IMR-90 (cell line): Measurements from ENCODE around the gene IP6K1. TPM values are rescaled to one million over a fixed set of nuclear protein-coding genes. Genes with fewer than 3 reads are reported as not detected.

ENCODE experiments used
- ATAC-seq: fragments of 200-7000 bp; cut with Tn5 transposase; 2 replicates; pipeline ENCODE4 v1.9.1; 2020; ENCODE audit warnings: low read depth, mild to moderate bottlenecking, moderate library complexity
- BruUV-seq: library from RNA; stranded (reverse); fragments of 400-500 nt; replicated peaks from 2 replicates; lab custom pipeline; 2021; lab: Mats Ljungman, UMichigan
- CTCF ChIA-PET: fragments of 300-600 bp; formaldehyde crosslinking; extraction: SDS; loops from one replicate; lab custom pipeline; 2021; ENCODE audit warnings: antibody characterized with exemption; lab: Yijun Ruan, JAX
- POLR2A ChIA-PET: fragments of 300-600 bp; sonication (Branson Sonifier 250); formaldehyde crosslinking; loops from one replicate; lab custom pipeline; 2022; ENCODE audit warnings: antibody characterized with exemption; ENCODE audit not compliant: unreplicated experiment; lab: Charles Lee
- DNase-seq: peaks from one replicate; pipeline ENCODE4 v3.0.0; 2013
- H2AFZ ChIP-seq: replicated peaks from 2 replicates; pipeline ENCODE3; 2013; ENCODE audit warnings: low read length, mild to moderate bottlenecking; ENCODE audit not compliant: poor library complexity
- H2AK5ac ChIP-seq: 2 replicates; pipeline ENCODE4 v1.6.1; 2013; ENCODE audit warnings: low read depth, low read length, inconsistent platforms
- H2AK9ac ChIP-seq: replicated peaks from 2 replicates; pipeline ENCODE3; 2013; ENCODE audit warnings: mild to moderate bottlenecking, low read depth, low read length, moderate library complexity; ENCODE audit not compliant: poor library complexity
- H2BK120ac ChIP-seq: 2 replicates; pipeline ENCODE4 v1.6.1; 2013; ENCODE audit warnings: low read depth, low read length, inconsistent platforms
- H2BK15ac ChIP-seq: 3 replicates; pipeline ENCODE4 v1.6.1; 2013; ENCODE audit warnings: low read depth, low read length, inconsistent platforms
- H2BK20ac ChIP-seq: 2 replicates; pipeline ENCODE4 v1.6.1; 2013; ENCODE audit warnings: low read depth, mild to moderate bottlenecking, inconsistent platforms, low read length, moderate library complexity
- H2BK5ac ChIP-seq: 2 replicates; pipeline ENCODE4 v1.6.1; 2013; ENCODE audit warnings: mild to moderate bottlenecking, low read depth, low read length, inconsistent platforms; ENCODE audit not compliant: poor library complexity, severe bottlenecking
- H3K14ac ChIP-seq: replicated peaks from 2 replicates; pipeline ENCODE4 v1.6.1; 2013; ENCODE audit warnings: low read depth, low read length, inconsistent platforms
- H3K18ac ChIP-seq: 2 replicates; pipeline ENCODE4 v1.6.1; 2013; ENCODE audit warnings: low read depth, low read length, control low read depth
- H3K23ac ChIP-seq: 2 replicates; pipeline ENCODE4 v1.6.1; 2013; ENCODE audit warnings: low read depth, low read length, inconsistent platforms
- H3K27ac ChIP-seq: 2 replicates; pipeline ENCODE4 v1.5.1; 2013; ENCODE audit warnings: mild to moderate bottlenecking, control low read depth, low read length; ENCODE audit not compliant: insufficient read depth
- H3K27me3 ChIP-seq: 2 replicates; pipeline ENCODE4 v1.6.1; 2013; ENCODE audit warnings: low read length; ENCODE audit not compliant: control insufficient read depth, insufficient read depth
- H3K36me3 ChIP-seq: 2 replicates; pipeline ENCODE4 v1.6.1; 2013; ENCODE audit warnings: low read length, mixed read lengths; ENCODE audit not compliant: control insufficient read depth, insufficient read depth
- H3K4ac ChIP-seq: 2 replicates; pipeline ENCODE4 v1.6.1; 2013; ENCODE audit warnings: low read depth, low read length, inconsistent platforms
- H3K4me1 ChIP-seq: 2 replicates; pipeline ENCODE4 v1.6.1; 2013; ENCODE audit warnings: low read length, mixed read lengths; ENCODE audit not compliant: control insufficient read depth, insufficient read depth
- H3K4me2 ChIP-seq: 2 replicates; pipeline ENCODE4 v1.6.1; 2013; ENCODE audit warnings: low read depth, mild to moderate bottlenecking, control low read depth, low read length, moderate library complexity
- H3K4me3 ChIP-seq: 2 replicates; pipeline ENCODE4 v1.5.1; 2013; ENCODE audit warnings: low read depth, mild to moderate bottlenecking, control low read depth, low read length, moderate library complexity; ENCODE audit not compliant: insufficient read depth
- H3K56ac ChIP-seq: 2 replicates; pipeline ENCODE4 v1.6.1; 2013; ENCODE audit warnings: low read length, inconsistent platforms; ENCODE audit not compliant: insufficient read depth; ENCODE audit errors: extremely low read depth
- H3K79me1 ChIP-seq, 2 experiments: 2 replicates each; pipeline ENCODE4 v1.6.1; 2013; ENCODE audit warnings: low read length in 2 of 2, inconsistent platforms in 1 of 2, low read depth in 1 of 2
- H3K9ac ChIP-seq: 2 replicates; pipeline ENCODE4 v1.6.1; 2013; ENCODE audit warnings: low read depth, low read length, control low read depth
- H3K9me1 ChIP-seq: 2 replicates; pipeline ENCODE4 v1.6.1; 2013; ENCODE audit warnings: low read length, inconsistent platforms; ENCODE audit not compliant: insufficient read depth
- H3K9me3 ChIP-seq: 2 replicates; pipeline ENCODE4 v1.6.1; 2013; ENCODE audit warnings: low read length; ENCODE audit not compliant: control insufficient read depth, insufficient read depth
- H4K20me1 ChIP-seq: 2 replicates; pipeline ENCODE4 v1.6.1; 2013; ENCODE audit warnings: low read length, inconsistent platforms; ENCODE audit not compliant: insufficient read depth
- H4K5ac ChIP-seq: 2 replicates; pipeline ENCODE4 v1.6.1; 2013; ENCODE audit warnings: mild to moderate bottlenecking, low read depth, low read length, control low read depth
- H4K8ac ChIP-seq, 2 experiments: 2 replicates each; pipeline ENCODE4 v1.6.1; 2013; ENCODE audit warnings: low read depth in 2 of 2, low read length in 2 of 2, control low read depth in 1 of 2, inconsistent platforms in 1 of 2
- H4K91ac ChIP-seq: 2 replicates; pipeline ENCODE4 v1.6.1; 2013; ENCODE audit warnings: low read depth, low read length, inconsistent platforms; ENCODE audit not compliant: insufficient read depth
- BHLHE40 ChIP-seq: fragments of 150-350 bp; IDR thresholded peaks from 2 replicates; pipeline ENCODE4 v1.6.1; 2016; ENCODE audit warnings: mild to moderate bottlenecking, low read depth, low read length
- CEBPB ChIP-seq: IDR thresholded peaks from 2 replicates; pipeline ENCODE4 v1.6.1; 2012; ENCODE audit warnings: low read depth, low read length, improper control_type of control experiment
- CHD1 ChIP-seq: IDR thresholded peaks from 2 replicates; pipeline ENCODE4 v1.6.1; 2012; ENCODE audit warnings: low read depth, low read length, improper control_type of control experiment
- CTCF ChIP-seq: conservative IDR thresholded peaks from 2 replicates; pipeline ENCODE4 v1.5.1; 2012; ENCODE audit warnings: mild to moderate bottlenecking, low read depth, low read length, improper control_type of control experiment
- ELK1 ChIP-seq: fragments of 150-350 bp; IDR thresholded peaks from 2 replicates; pipeline ENCODE4 v1.6.1; 2016; ENCODE audit warnings: low read depth, mild to moderate bottlenecking, low read length, moderate library complexity, borderline replicate concordance
- MAFK ChIP-seq: IDR thresholded peaks from 2 replicates; pipeline ENCODE4 v1.6.1; 2012; ENCODE audit warnings: low read depth, low read length, improper control_type of control experiment
- MAZ ChIP-seq: IDR thresholded peaks from 2 replicates; pipeline ENCODE4 v1.6.1; 2012; ENCODE audit warnings: low read depth, mild to moderate bottlenecking, low read length, improper control_type of control experiment, moderate library complexity, borderline replicate concordance
- MXI1 ChIP-seq: IDR thresholded peaks from 2 replicates; pipeline ENCODE4 v1.6.1; 2012; ENCODE audit warnings: low read depth, mild to moderate bottlenecking, low read length, moderate library complexity, borderline replicate concordance
- NFE2L2 ChIP-seq: fragments of 150-350 bp; IDR thresholded peaks from 2 replicates; pipeline ENCODE4 v1.6.1; 2016; ENCODE audit warnings: low read depth, mild to moderate bottlenecking, low read length
- POLR2A ChIP-seq: IDR thresholded peaks from 2 replicates; pipeline ENCODE4 v1.6.1; 2012; ENCODE audit warnings: mild to moderate bottlenecking, low read depth, low read length
- RAD21 ChIP-seq: IDR thresholded peaks from 2 replicates; pipeline ENCODE4 v1.6.1; 2012; ENCODE audit warnings: low read length, improper control_type of control experiment
- RCOR1 ChIP-seq: IDR thresholded peaks from 2 replicates; pipeline ENCODE4 v1.6.1; 2012; ENCODE audit warnings: mild to moderate bottlenecking, low read length, improper control_type of control experiment; ENCODE audit not compliant: insufficient replicate concordance
- RFX5 ChIP-seq: IDR thresholded peaks from 2 replicates; pipeline ENCODE4 v1.8.0; 2012; ENCODE audit warnings: low read depth, mild to moderate bottlenecking, low read length, moderate library complexity
- WGBS, 2 experiments: methylation state at CpG; one replicate each; pipeline versions ENCODE4 v1.1.5 to v1.1.7; 2013; ENCODE audit warnings: missing lambda C conversion rate in 2 of 2; ENCODE audit not compliant: insufficient read length in 1 of 2; ENCODE audit errors: extremely low coverage in 2 of 2; 5-methylcytosine and 5-hydroxymethylcytosine counted together
- dilution Hi-C: fragments of 300-500 bp; cut with HindIII; formaldehyde crosslinking; loops from one replicate; pipeline ENCODE4 v1.14.3; 2018; ENCODE audit warnings: low sequenced_read_pairs; ENCODE audit not compliant: unreplicated experiment
- in situ Hi-C: fragments of 300-500 bp; cut with MboI; formaldehyde crosslinking; loops from 3 replicates; pipeline ENCODE4 v1.14.3; 2019; ENCODE audit warnings: low sequenced_read_pairs, inconsistent platforms, mixed read lengths
- intact Hi-C: fragments of 100-400 bp; cut with micrococcal nuclease; formaldehyde crosslinking; loops from 2 replicates; pipeline ENCODE4 v1.10.0; 2022
- polyA plus RNA-seq, 3 experiments: library from polyadenylated mRNA; depleted of rRNA; stranded (reverse); fragments of >200 nt; gene quantifications; 2 replicates each; pipeline ENCODE4 v1.2.3, GENCODE V29; 2012; ENCODE audit warnings: low replicate concordance in 1 of 3
- total RNA-seq: library from RNA; depleted of rRNA; stranded (reverse); fragments of >200 nt; gene quantifications from 2 replicates; pipeline ENCODE4 v1.2.3, GENCODE V29; 2012

Gene IP6K1
- total and polyA plus RNA-seq, 2 of the 4 experiments (the other 2 are of a cell fraction), result 28.3 to 28.7 TPM

- Histone ChIP-seq H3K4me3 (no peak overlapping the region), H3K9me1 (no peaks in the 10 kb centered on the region), H3K18ac (no peak overlapping the region), H2BK120ac (no peak overlapping the region), H3K27ac (no peak overlapping the region), H2AK9ac (no peak overlapping the region), H3K4ac (no peak overlapping the region), H4K91ac (no peak overlapping the region), H3K4me2 (no peak overlapping the region), H2BK5ac (no peak overlapping the region), H3K36me3 (peaks cover 45% of the 10 kb centered on the region), H4K8ac (no peak overlapping the region), H3K9me3 (no peaks in the 10 kb centered on the region), H3K56ac (no peak overlapping the region), H3K14ac (no peak overlapping the region), H4K5ac (no peak overlapping the region), H3K23ac (no peak overlapping the region), H2BK15ac (no peak overlapping the region), H3K9ac (no peak overlapping the region), H2AFZ (no peak overlapping the region), H3K27me3 (no peaks in the 10 kb centered on the region), H2AK5ac (no peak overlapping the region), H3K79me1 (no peaks in the 10 kb centered on the region), H2BK20ac (no peak overlapping the region), H3K4me1 (no peaks in the 10 kb centered on the region), H4K20me1 (peaks cover 7% of the 10 kb centered on the region; the same call in 1 of the 2 replicates)
- in situ Hi-C loops (loop anchor here (5.0 kb wide), 2 partner anchors 142 to 207 kb away; no protein-coding TSS in a partner anchor), dilution Hi-C loops (no loop called here), intact Hi-C loops (loop anchor here (10.0 kb wide), 1 partner anchor 394 kb away; no protein-coding TSS in a partner anchor)
- DNase-seq (no peak), ATAC-seq (no peak)
- WGBS, 2 experiments, result 79% methylated on average over 10 of the region's 13 CpGs; no CpG with 5 or more reads in 1 of the 2 experiments
- TF ChIP-seq POLR2A (no peak), CHD1 (no peak), ELK1 (no peak), RFX5 (no peak), CEBPB (no peak), MAZ (no peak), NFE2L2 (no peak), MXI1 (no peak), MAFK (no peak), BHLHE40 (no peak), CTCF (no peak), RCOR1 (no peak), RAD21 (no peak)
- ChIA-PET CTCF (interaction anchor here (0.9 to 1.5 kb wide), 3 partner anchors 8 to 161 kb away, joined by 3 to 4 read pairs (median 3); partner anchors contain the start of gene INKA1), POLR2A (no interaction called here)
- no TSS peak for BruUV-seq
These were observed 85.8 kb downstream of the IP6K1 start for GRCh38 chr3:49700453-49701128.
